Aorta (tissue), 4 donors: ENCODE data around the gene GLT1D1. TPM values are rescaled to one million over a fixed set of nuclear protein-coding genes. Genes with fewer than 3 reads are reported as not detected.

Source experiments
- polyA plus RNA-seq, 2 donors: library from polyadenylated mRNA; stranded (reverse); fragments of 200-250 nt; gene quantifications; one replicate each; pipeline ENCODE4 v1.2.3, GENCODE V29; 2013
- total RNA-seq, 2 donors: library from RNA; stranded (reverse); fragmentation: NEBNext Ultra II Directional; extraction: Animal tissue kit (Norgen Biotek cat#: 25700); gene quantifications; one replicate each; pipeline ENCODE4 v1.2.1, GENCODE V29; 2021
- donor health status: healthy with polysubstance abuse.
- donor health status: Bipolar disorder and iron deficiency.
- donor health status: DM: no; HTN: no; CAD: no.
- donor health status: DM: yes; HTN: yes; CAD: no.

Gene GLT1D1
- total and polyA plus RNA-seq, 4 donors, result 0.54 to 1.4 (median 0.78) TPM; not detected in 1

Other genes with a start within 250 kb of the GLT1D1 start
- 10 to 100 TPM; 36.2 to 38.6 TPM for gene SLC15A4, start 29.5 kb upstream of the GLT1D1 start, total RNA-seq
- gene SLC15A4, start 29.5 kb upstream of the GLT1D1 start, polyA plus RNA-seq, result 10 to 100 TPM; 16.0 to 21.1 TPM